Left lobe of liver (tissue), 2 donors: ENCODE results near the gene HIPK2. TPM values are rescaled to one million over a fixed set of nuclear protein-coding genes. Genes with fewer than 3 reads are reported as not detected.

ENCODE experiments used
- ATAC-seq: fragments of 200-7000 bp; cut with Tn5 transposase; one replicate; pipeline ENCODE4 v1.9.1; 2020; ENCODE audit warnings: mild to moderate bottlenecking, moderate library complexity
- DNase-seq: peaks from one replicate; pipeline ENCODE4 v3.0.0-alpha.2; 2020; ENCODE audit warnings: low spot score
- total RNA-seq: library from RNA; stranded (reverse); gene quantifications from one replicate; pipeline ENCODE4 v1.2.1, GENCODE V29; 2021
- donor health status: DM: no; HTN: no; CAD: no; lungs with moderate emphysema.
- donor health status: DM: no; HTN: yes; CAD: no.

HIPK2 gene
- total RNA-seq, 1 donor from 2014 or later, result 63.7 TPM

DNA sequence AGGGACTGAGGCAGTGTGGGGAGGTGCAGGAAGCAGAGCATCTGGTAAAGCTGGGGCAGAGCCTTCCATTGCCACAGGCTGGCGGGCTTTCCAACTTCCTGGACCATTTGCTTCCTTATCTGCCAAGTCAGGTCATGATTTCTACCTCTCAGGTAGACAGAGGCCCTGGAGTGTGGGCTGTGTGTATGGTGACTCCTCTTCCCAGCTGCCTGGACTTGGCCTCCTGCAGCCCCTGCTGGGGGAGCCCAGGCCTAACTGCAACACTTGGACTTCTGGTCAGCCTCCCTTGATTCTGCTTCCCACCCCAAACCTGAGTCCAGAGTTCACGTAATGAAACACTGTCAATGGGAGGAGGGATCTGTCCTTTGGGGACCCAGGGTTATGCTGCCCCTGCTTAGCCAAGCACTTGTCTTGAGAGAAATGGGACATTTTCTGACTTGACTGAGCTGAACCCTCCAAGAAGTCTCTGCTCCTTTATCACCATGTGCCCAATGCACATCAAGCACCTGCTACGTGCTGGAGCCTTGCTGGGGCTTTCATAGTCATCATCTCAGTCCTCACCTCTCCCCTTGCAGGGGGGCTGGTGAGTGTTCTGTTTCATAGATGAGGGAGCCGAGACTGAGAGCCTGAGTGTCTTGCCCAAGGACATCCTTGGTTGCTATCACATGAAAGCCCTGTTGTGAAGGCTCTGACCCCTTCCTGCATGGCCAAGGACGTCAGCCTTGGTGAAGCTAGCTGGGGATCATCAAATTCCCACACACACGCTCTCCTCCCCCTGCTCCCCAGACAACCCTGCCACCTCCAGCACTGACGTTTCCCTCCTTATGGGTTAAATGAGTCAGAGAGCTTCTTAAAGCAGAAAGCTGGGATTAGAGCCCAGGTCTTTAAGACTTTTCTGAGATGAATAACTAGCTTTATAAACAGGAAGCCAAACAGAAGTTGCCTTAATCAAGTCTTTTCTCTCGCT, 250.9 kb downstream of the HIPK2 start:
- ATAC-seq (no peak), DNase-seq (no peak)

DNA sequence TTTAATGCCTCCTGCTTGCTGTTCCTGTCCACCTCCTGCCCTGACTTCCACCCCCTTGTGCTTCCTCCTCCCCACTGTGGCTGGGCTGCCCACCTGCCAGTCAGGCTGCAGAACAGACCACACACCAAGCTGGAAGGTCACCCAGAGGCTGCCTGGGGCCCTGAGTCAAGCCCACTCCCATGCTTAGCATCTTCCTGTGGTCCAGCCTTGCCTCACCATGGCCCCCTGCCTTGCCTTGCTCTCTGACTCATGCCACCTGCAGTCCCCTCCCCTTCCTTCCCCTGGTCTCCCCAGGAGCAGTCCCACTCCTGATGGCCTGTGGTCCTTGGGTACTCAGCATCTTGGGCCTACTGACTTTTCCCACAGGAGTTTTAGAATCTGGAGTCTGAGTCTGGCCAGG, 252.0 kb downstream of the HIPK2 start:
- DNase-seq, result no peak
- no peak for ATAC-seq

DNA sequence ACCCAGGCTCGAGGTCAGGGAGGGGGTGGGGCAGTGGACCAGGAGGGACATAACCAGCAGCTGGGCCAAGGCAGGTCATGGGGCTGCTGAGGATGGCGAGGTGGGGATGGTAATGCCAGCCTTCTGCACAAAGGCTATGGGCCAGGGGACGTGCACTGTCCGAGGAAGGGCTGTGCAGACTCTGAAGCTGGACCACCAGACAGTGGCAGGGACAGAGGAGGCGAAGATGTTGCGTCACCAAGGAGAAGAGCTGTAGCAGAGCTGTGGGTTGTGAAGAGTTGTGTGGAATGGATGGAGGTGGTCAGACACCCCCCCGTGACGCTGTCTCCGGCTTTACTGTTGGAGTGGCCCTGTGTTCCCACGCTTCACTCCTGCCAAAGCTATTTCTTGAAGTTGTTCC, 252.6 kb downstream of the HIPK2 start:
- no peak for ATAC-seq
- no peak for DNase-seq

DNA sequence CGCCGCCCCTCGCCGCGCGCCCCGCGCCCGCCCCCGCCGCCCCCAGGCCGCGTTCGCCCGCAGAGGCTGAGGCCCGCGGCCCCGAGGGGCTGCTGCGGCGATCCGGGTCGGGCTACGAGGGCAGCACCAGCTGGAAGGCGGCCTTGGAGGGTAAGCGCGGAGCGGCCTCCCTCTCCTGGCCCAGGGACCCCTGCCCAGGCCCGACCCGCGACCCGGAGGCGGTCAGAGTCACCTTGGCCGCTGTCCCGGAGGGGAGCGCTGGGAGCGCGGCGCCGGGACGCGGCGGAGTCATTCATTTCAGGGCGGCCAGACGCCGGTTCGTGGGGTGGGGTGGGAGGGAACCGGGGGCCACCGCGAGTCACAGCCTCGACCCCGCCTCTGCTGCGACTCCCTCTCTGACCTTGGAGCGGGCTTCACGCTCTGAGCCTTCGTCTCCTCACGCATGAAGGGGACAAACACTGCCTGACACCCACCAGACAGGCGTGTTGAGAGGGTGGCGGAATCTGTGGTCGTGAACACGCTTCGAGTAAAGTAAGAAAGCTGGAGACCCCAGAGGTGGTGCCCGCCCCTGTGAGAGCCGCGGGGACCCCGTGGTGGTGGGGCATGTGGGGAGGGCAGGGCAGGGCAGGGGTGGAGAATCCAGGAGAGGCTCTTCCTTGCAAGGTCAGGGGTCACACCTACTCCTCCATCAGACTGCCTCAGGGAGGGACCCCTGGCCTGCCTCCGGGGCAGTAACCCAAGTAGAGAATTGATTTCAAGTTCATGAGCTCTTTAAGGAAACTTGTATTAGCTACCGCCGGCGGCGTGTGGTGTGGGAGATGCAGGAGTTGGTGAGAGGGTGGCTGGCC, 253.6 kb downstream of the HIPK2 start:
- DNase-seq (no peak), ATAC-seq (no peak)

DNA sequence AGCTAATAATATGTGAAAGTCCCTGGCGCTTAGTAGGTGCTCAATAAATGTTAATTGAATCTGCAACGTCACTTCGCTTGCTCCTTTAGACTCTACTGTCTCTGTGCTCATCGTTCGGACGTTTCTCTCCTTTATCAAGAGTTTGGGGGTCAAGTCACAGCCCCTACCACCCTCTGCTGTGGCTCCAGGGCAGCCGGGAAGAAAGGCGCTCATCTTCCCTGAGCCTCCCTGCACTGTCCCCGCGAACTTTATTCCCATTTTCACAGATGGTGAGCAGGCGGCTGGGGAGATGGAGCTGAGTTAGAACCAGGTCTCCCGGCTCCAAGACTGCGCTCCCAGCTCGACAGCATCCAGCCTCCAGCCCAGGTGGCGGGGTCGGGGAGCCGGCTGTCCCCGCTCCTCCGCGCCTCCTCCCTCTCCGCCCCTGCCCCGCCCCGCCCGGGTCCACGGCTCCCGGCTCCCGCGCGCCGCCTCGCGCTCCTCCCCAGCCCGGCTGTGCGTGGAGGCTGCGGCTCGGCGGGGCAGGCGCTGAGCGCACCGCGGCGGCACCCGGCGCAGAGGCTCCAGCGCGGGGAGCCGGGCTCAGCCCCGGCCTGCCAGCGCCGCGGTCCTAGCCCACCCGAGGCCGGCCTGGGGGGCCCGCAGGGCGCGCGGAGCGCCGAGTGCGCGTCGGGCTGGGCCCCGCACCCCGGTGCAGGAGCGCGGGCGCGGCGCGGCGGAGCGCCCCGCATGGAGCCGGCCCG, 254.4 kb downstream of the HIPK2 start, which contains the start of gene CLEC2L:
Gene CLEC2L (plus strand): TSS at position 487 of the 743 bp plus-strand sequence. CDS start 243 bp downstream, at position 730.
- peak; percentile 67 for ATAC-seq

DNA sequence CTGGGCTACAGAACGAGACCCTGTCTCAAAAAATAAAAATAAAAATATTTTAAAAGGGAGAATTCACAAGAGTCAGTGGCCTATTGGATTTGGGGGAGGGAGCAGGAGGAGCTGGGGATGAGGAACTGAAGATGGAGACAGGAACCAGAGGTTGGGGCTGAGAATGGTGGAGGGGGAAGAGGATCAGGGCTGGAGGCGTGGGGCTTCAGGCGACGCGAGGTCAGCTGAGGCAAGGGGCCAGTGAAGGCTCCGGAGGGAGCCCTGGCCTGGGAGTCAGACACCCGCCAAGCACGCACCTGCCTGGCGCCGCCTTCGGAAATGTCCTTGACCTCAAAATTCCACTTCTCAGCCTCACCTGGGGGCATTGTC, 255.0 kb downstream of the HIPK2 start:
- DNase-seq, result no peak
- ATAC-seq, result no peak

More for the DNA sequence above, 254.4 kb downstream of the HIPK2 start, which contains the start of gene CLEC2L:
- DNase-seq, result no peak

DNA sequence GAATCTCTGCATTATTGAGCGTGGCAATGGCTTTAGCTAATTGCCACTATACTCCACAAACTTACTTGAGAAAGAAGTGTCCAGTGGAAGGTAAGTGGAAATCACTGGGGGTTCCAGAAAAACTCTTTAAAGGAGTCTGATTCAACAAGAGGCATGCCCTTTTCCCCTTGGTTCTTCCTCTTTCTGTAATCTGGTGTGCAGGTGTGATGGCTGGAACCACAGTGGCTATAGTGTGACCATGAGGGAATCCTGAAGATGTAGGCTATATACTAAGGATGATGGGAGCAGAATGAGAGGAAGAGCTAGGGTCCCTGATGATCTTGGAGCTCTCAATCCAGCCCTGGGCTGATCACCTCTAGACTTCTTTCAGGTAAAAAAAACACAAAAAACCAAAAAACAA, 256.4 kb downstream of the HIPK2 start:
- no peak for DNase-seq
- no peak for ATAC-seq

DNA sequence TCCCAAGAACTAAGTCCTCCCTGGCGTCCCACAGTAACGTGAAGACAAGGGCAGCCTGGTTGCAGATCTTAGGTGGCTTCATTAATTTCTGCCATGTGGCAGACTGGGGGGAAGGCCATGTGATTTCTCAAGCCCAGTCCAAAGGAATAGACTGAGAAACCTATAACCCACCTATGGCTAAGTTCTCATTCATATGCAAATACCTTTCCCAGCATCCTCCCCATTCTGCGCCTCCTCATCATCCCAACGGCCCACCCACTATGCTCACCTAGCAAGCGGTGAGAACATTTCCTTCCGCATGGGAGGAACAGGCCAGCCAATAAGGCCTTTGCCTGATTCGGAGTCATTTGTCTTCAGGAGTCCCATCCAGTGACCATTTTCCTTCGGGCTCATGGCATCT, 262.5 kb downstream of the HIPK2 start:
- no peak for DNase-seq
- ATAC-seq, result no peak

Other genes starting within 250 kb of the HIPK2 start
- 6.6 TPM for gene TBXAS1, start 51.3 kb upstream of the HIPK2 start, total RNA-seq